ENCODE results near the gene ZNF334.

Gene ZNF334

GRCh38 chr20:46468508-46468907, 44.9 kb downstream of the ZNF334 start:
- Histone ChIP-seq H3K36me3 (ENCODE audit: control insufficient read depth, low read length) (no peaks in the 10 kb centered on the region), H4K20me1 (ENCODE audit: control insufficient read depth, insufficient read depth, low read depth, low read length) (no peaks in the 10 kb centered on the region), H3F3A (ENCODE audit: control insufficient read depth, insufficient read depth) (no peaks in the 10 kb centered on the region), H3K4me3 (ENCODE audit: low read length) (no peak overlapping the region), H3K4me2 (ENCODE audit: low read length) (no peak overlapping the region), H3K27ac (ENCODE audit: low read depth, low read length) (no peak overlapping the region), H3K9me2 (replicated peaks; ENCODE audit: control insufficient read depth, low read length) (no peaks in the 10 kb centered on the region), H3K79me2 (ENCODE audit: control insufficient read depth, low read length) (no peaks in the 10 kb centered on the region), H3K27me3 (ENCODE audit: control insufficient read depth, low read length) (peaks cover 25% of the 10 kb centered on the region), H3K9me3 (ENCODE audit: control insufficient read depth, insufficient read depth, low read length) (no peaks in the 10 kb centered on the region), H3K4me1 (ENCODE audit: control insufficient read depth, low read length) (no peaks in the 10 kb centered on the region)
- TF ChIP-seq CTCF (IDR thresholded peaks at IDR 0.05; ENCODE audit: low read depth, low read length, poor library complexity, severe bottlenecking) (no peak), EZH2phosphoT487 (IDR thresholded peaks at IDR 0.05; ENCODE audit: borderline replicate concordance, low read length) (no peak)

- H3F3A ChIP-seq (ENCODE audit: control insufficient read depth, insufficient read depth) = no peaks in the 10 kb centered on the region
- no peak overlapping the region for H3K27ac ChIP-seq (ENCODE audit: low read depth, low read length)
- H3K27me3 ChIP-seq (ENCODE audit: control insufficient read depth, low read length) = no peaks in the 10 kb centered on the region; the same call in 1 of the 2 replicates
- H3K36me3 ChIP-seq (ENCODE audit: control insufficient read depth, low read length) = no peaks in the 10 kb centered on the region
- H3K9me3 ChIP-seq (ENCODE audit: control insufficient read depth, insufficient read depth, low read length) = no peaks in the 10 kb centered on the region
- no peaks in the 10 kb centered on the region for H3K9me2 ChIP-seq (replicated peaks; ENCODE audit: control insufficient read depth, low read length)
- TF ChIP-seq EZH2phosphoT487 (IDR thresholded peaks at IDR 0.05; ENCODE audit: borderline replicate concordance, low read length) (no peak), CTCF (IDR thresholded peaks at IDR 0.05; ENCODE audit: low read depth, low read length, poor library complexity, severe bottlenecking) (no peak)
- no peak overlapping the region for H3K4me3 ChIP-seq (ENCODE audit: low read length)
- H4K20me1 ChIP-seq (ENCODE audit: control insufficient read depth, insufficient read depth, low read depth, low read length) = no peaks in the 10 kb centered on the region
- no peak overlapping the region for H3K4me2 ChIP-seq (ENCODE audit: low read length)
- H3K79me2 ChIP-seq (ENCODE audit: control insufficient read depth, low read length) = no peaks in the 10 kb centered on the region
- no peaks in the 10 kb centered on the region for H3K4me1 ChIP-seq (ENCODE audit: control insufficient read depth, low read length)
These were observed 48.9 kb downstream of the ZNF334 start for GRCh38 chr20:46464451-46464850.

- Histone ChIP-seq H3K4me3 (ENCODE audit: low read length) (no peak overlapping the region), H3K27ac (ENCODE audit: low read depth, low read length) (no peak overlapping the region), H3K4me1 (ENCODE audit: control insufficient read depth, low read length) (no peaks in the 10 kb centered on the region), H3K27me3 (ENCODE audit: control insufficient read depth, low read length) (no peaks in the 10 kb centered on the region; the same call in 1 of the 2 replicates), H3K9me2 (replicated peaks; ENCODE audit: control insufficient read depth, low read length) (no peaks in the 10 kb centered on the region), H3K9me3 (ENCODE audit: control insufficient read depth, insufficient read depth, low read length) (no peaks in the 10 kb centered on the region), H3K36me3 (ENCODE audit: control insufficient read depth, low read length) (no peaks in the 10 kb centered on the region), H3K79me2 (ENCODE audit: control insufficient read depth, low read length) (no peaks in the 10 kb centered on the region), H3F3A (ENCODE audit: control insufficient read depth, insufficient read depth) (no peaks in the 10 kb centered on the region), H3K4me2 (ENCODE audit: low read length) (no peak overlapping the region), H4K20me1 (ENCODE audit: control insufficient read depth, insufficient read depth, low read depth, low read length) (no peaks in the 10 kb centered on the region)
- TF ChIP-seq EZH2phosphoT487 (IDR thresholded peaks at IDR 0.05; ENCODE audit: borderline replicate concordance, low read length) (no peak), CTCF (IDR thresholded peaks at IDR 0.05; ENCODE audit: low read depth, low read length, poor library complexity, severe bottlenecking) (no peak)
These were observed 49.5 kb downstream of the ZNF334 start for GRCh38 chr20:46463852-46464251.
